Neuronal stem cell (in vitro differentiated cells): ENCODE measurements around the gene ADAM19.

Source experiments
- DNase-seq: peaks from one replicate; pipeline ENCODE4 v3.0.0-alpha.2; 2013; ENCODE audit warnings: low spot score
- H2AFZ ChIP-seq: one replicate; pipeline ENCODE4 v1.6.1; 2013; ENCODE audit warnings: mild to moderate bottlenecking, low read length, inconsistent platforms
- H2AK5ac ChIP-seq: 2 replicates; pipeline ENCODE4 v1.6.1; 2013; ENCODE audit warnings: low read depth, mild to moderate bottlenecking, inconsistent platforms, low read length, moderate library complexity, mixed read lengths
- H2BK120ac ChIP-seq: 2 replicates; pipeline ENCODE4 v1.6.1; 2013; ENCODE audit warnings: low read depth, mild to moderate bottlenecking, inconsistent platforms, low read length, moderate library complexity, mixed read lengths
- H2BK12ac ChIP-seq: one replicate; pipeline ENCODE4 v1.6.1; 2013; ENCODE audit warnings: low read length, inconsistent platforms
- H2BK15ac ChIP-seq: 2 replicates; pipeline ENCODE4 v1.6.1; 2013; ENCODE audit warnings: mild to moderate bottlenecking, low read length, inconsistent platforms, mixed read lengths
- H2BK5ac ChIP-seq: one replicate; pipeline ENCODE4 v1.6.1; 2013; ENCODE audit warnings: inconsistent platforms, mild to moderate bottlenecking, low read length, moderate library complexity
- H3K14ac ChIP-seq: one replicate; pipeline ENCODE4 v1.6.1; 2013; ENCODE audit warnings: low read length, inconsistent platforms
- H3K18ac ChIP-seq: 2 replicates; pipeline ENCODE4 v1.6.1; 2013; ENCODE audit warnings: low read length, inconsistent platforms
- H3K23ac ChIP-seq: 2 replicates; pipeline ENCODE4 v1.6.1; 2013; ENCODE audit warnings: low read depth, mild to moderate bottlenecking, mixed read lengths, low read length, inconsistent platforms; ENCODE audit not compliant: poor library complexity
- H3K27ac ChIP-seq: replicated peaks from 3 replicates; pipeline ENCODE4 v1.5.1; 2013; ENCODE audit warnings: low read length, inconsistent platforms
- H3K27me3 ChIP-seq, 3 experiments: 2 replicates each; pipeline ENCODE4 v1.6.1; 2013; ENCODE audit warnings: low read length in 3 of 3, mild to moderate bottlenecking in 2 of 3, inconsistent platforms in 1 of 3, low read depth in 1 of 3, mixed read lengths in 1 of 3, moderate library complexity in 1 of 3; ENCODE audit not compliant: control insufficient read depth in 3 of 3, insufficient read depth in 3 of 3
- H3K36me3 ChIP-seq, 2 donors: replicated peaks in 1 of 2; 2 replicates each; pipeline ENCODE4 v1.6.1; 2013; ENCODE audit warnings: low read length in 2 of 2; ENCODE audit not compliant: control insufficient read depth in 2 of 2, insufficient read depth in 2 of 2
- H3K4ac ChIP-seq: 2 replicates; pipeline ENCODE4 v1.6.1; 2013; ENCODE audit warnings: inconsistent platforms, mild to moderate bottlenecking, low read length, moderate library complexity
- H3K4me1 ChIP-seq, 2 donors: 1 replicate in 1 of 2; 2 replicates in 1 of 2; pipeline ENCODE4 v1.6.1; 2013; ENCODE audit warnings: low read length in 2 of 2, low read depth in 1 of 2; ENCODE audit not compliant: control insufficient read depth in 2 of 2, insufficient read depth in 1 of 2
- H3K4me2 ChIP-seq: one replicate; pipeline ENCODE4 v1.6.1; 2013; ENCODE audit warnings: mild to moderate bottlenecking, low read length, inconsistent platforms; ENCODE audit not compliant: insufficient read depth, poor library complexity, severe bottlenecking
- H3K4me3 ChIP-seq, 2 donors: 2 replicates each; pipeline ENCODE4 v1.5.1; 2013; ENCODE audit warnings: low read length in 2 of 2, mild to moderate bottlenecking in 2 of 2, inconsistent platforms in 1 of 2, moderate library complexity in 1 of 2
- H3K79me1 ChIP-seq: one replicate; pipeline ENCODE4 v1.6.1; 2013; ENCODE audit warnings: low read depth, mild to moderate bottlenecking, inconsistent platforms, low read length, moderate library complexity
- H3K9ac ChIP-seq: one replicate; pipeline ENCODE4 v1.6.1; 2013; ENCODE audit warnings: mild to moderate bottlenecking, low read depth, low read length, inconsistent platforms; ENCODE audit not compliant: poor library complexity
- H3K9me3 ChIP-seq, 2 donors: replicated peaks in 1 of 2; 2 replicates each; pipeline versions ENCODE3 to v1.6.1; 2013; ENCODE audit warnings: low read length in 2 of 2, mild to moderate bottlenecking in 2 of 2, inconsistent platforms in 1 of 2, low read depth in 1 of 2, mixed read lengths in 1 of 2, moderate library complexity in 1 of 2; ENCODE audit not compliant: control insufficient read depth in 2 of 2, insufficient read depth in 1 of 2
- H4K8ac ChIP-seq: one replicate; pipeline ENCODE4 v1.6.1; 2013; ENCODE audit warnings: low read depth, mild to moderate bottlenecking, inconsistent platforms, low read length, moderate library complexity
- H4K91ac ChIP-seq: one replicate; pipeline ENCODE4 v1.6.1; 2013; ENCODE audit warnings: low read length, low read depth, mild to moderate bottlenecking, inconsistent platforms; ENCODE audit not compliant: poor library complexity
- WGBS, 2 donors: extraction: QIAGEN DNeasy Blood & Tissue Kit; methylation state at CpG; one replicate each; pipeline ENCODE4 v1.1.7; 2013; ENCODE audit warnings: missing lambda C conversion rate in 2 of 2, mixed read lengths in 1 of 2; ENCODE audit not compliant: insufficient read length in 2 of 2, insufficient replicate concordance in 1 of 2; ENCODE audit errors: extremely low coverage in 2 of 2; 5-methylcytosine and 5-hydroxymethylcytosine counted together

ADAM19 gene

GRCh38 chr5:157563373-157563928 lies 12.1 kb downstream of the ADAM19 start:
- Histone ChIP-seq H3K9ac (no peak overlapping the region), H3K4me3 (no peak overlapping the region), H4K91ac (no peak overlapping the region), H2BK5ac (no peak overlapping the region), H2AFZ (no peak overlapping the region), H3K27me3 (no peaks in the 10 kb centered on the region), H3K14ac (no peak overlapping the region), H3K27ac (no peak overlapping the region), H3K79me1 (peaks cover 1% of the 10 kb centered on the region), H3K9me3 (no peaks in the 10 kb centered on the region), H4K8ac (no peak overlapping the region), H2AK5ac (no peak overlapping the region), H3K18ac (no peak overlapping the region), H3K36me3 (peaks cover 0 to 3% of the 10 kb centered on the region in 2 donors), H2BK12ac (no peak overlapping the region), H3K4ac (no peak overlapping the region), H2BK15ac (no peak overlapping the region), H3K23ac (peak overlapping the region; percentile 3), H3K4me2 (no peak overlapping the region), H3K4me1 (peaks cover 10 to 24% of the 10 kb centered on the region in 2 donors), H2BK120ac (no peak overlapping the region)
- DNase-seq: no peak
- no CpG with 5 or more reads among the region's 11 CpGs for WGBS, 2 donors

DNA sequence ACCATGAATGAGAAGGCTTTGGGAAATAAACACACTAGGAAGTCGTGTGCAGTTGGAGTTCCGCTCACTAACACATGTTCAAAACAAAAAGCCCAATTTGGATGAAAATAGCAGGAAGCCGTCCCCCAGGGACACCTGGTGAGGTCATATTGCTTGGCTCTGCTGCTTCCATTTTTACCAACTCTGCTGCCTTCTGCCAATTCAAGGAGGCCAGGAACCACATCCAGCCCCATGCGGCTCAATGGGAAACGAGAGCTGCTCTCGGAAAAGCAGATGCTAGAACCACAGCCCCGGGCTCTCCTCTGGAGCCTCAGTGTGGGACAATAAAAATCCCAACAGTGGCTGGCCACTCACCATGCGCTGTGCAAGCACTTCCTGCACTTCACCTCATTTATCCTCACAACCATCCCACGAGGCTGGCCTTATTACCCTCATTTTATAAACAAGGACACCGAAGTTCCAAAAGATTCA lies 13.4 kb downstream of the ADAM19 start:
- Histone ChIP-seq H3K36me3 (peaks cover 0 to 2% of the 10 kb centered on the region in 2 donors), H4K8ac (no peak overlapping the region), H3K27me3 (no peaks in the 10 kb centered on the region), H2BK120ac (no peak overlapping the region), H2BK12ac (no peak overlapping the region), H3K23ac (peak overlapping the region; percentile 32), H3K4me2 (no peak overlapping the region), H3K4me1 (peaks cover 10 to 24% of the 10 kb centered on the region in 2 donors), H2BK15ac (no peak overlapping the region), H2AK5ac (no peak overlapping the region), H3K4me3 (no peak overlapping the region), H3K14ac (no peak overlapping the region), H4K91ac (no peak overlapping the region), H3K4ac (no peak overlapping the region), H3K18ac (no peak overlapping the region), H3K27ac (no peak overlapping the region), H3K79me1 (peaks cover 1% of the 10 kb centered on the region), H3K9ac (no peak overlapping the region), H2AFZ (no peak overlapping the region), H2BK5ac (no peak overlapping the region), H3K9me3 (no peaks in the 10 kb centered on the region)
- no peak for DNase-seq
- WGBS, 2 donors: no CpG with 5 or more reads among the region's 10 CpGs

DNA sequence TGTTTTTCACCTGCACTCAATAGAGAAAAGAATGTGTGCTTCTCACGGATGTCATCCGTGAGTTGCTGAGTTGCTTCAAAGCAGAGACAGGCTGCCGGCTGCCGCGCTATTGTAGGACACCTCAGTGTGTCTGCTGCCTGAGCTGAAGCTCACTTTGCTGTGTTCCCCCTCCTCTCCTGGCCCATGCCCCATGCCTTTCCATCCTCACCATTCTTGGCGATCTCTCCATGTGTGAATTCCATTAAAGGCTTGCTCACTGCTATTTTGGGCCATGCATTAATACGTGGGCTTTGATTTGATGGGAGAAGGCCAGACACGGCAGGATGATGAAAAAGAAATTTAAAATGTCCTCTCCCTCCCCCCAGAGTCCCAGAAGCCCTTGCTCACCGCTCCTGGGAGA lies 14.5 kb downstream of the ADAM19 start:
- H2AFZ ChIP-seq: no peak overlapping the region
- peaks cover 1% of the 10 kb centered on the region for H3K79me1 ChIP-seq
- H3K9me3 ChIP-seq: no peaks in the 10 kb centered on the region
- H3K14ac ChIP-seq: no peak overlapping the region
- H3K18ac ChIP-seq: peak overlapping the region; percentile 12
- no peaks in the 10 kb centered on the region for H3K36me3 ChIP-seq
- no peak overlapping the region for H3K27ac ChIP-seq
- no peak overlapping the region for H2BK15ac ChIP-seq
- H3K4me3 ChIP-seq: no peak overlapping the region
- no peak overlapping the region for H2BK120ac ChIP-seq
- H2BK12ac ChIP-seq: no peak overlapping the region
- H3K4ac ChIP-seq: no peak overlapping the region
- no peak overlapping the region for H4K91ac ChIP-seq
- H2BK5ac ChIP-seq: no peak overlapping the region
- H2AK5ac ChIP-seq: no peak overlapping the region
- H3K4me1 ChIP-seq: peaks cover 10 to 24% of the 10 kb centered on the region in 2 donors
- H3K27me3 ChIP-seq: no peaks in the 10 kb centered on the region
- H3K9ac ChIP-seq: no peak overlapping the region
- no peak overlapping the region for H3K23ac ChIP-seq
- no peak for DNase-seq
- WGBS, 2 donors: no CpG with 5 or more reads among the region's 9 CpGs
- no peak overlapping the region for H4K8ac ChIP-seq
- no peak overlapping the region for H3K4me2 ChIP-seq

GRCh38 chr5:157559301-157559700 lies 16.3 kb downstream of the ADAM19 start:
- WGBS, 2 donors: no CpG with 5 or more reads among the region's 2 CpGs
- H3K36me3 ChIP-seq: no peaks in the 10 kb centered on the region
- H3K14ac ChIP-seq: no peak overlapping the region
- H3K79me1 ChIP-seq: peaks cover 1% of the 10 kb centered on the region
- no peak overlapping the region for H2BK15ac ChIP-seq
- H3K9me3 ChIP-seq: no peaks in the 10 kb centered on the region
- no peak overlapping the region for H4K91ac ChIP-seq
- peaks cover 6 to 23% of the 10 kb centered on the region in 2 donors for H3K4me1 ChIP-seq
- no peak overlapping the region for H3K23ac ChIP-seq
- no peak overlapping the region for H3K4ac ChIP-seq
- no peak overlapping the region for H2BK120ac ChIP-seq
- no peak overlapping the region for H3K4me2 ChIP-seq
- no peak overlapping the region for H2AFZ ChIP-seq
- H2BK12ac ChIP-seq: no peak overlapping the region
- H3K4me3 ChIP-seq: no peak overlapping the region
- no peak overlapping the region for H4K8ac ChIP-seq
- no peak overlapping the region for H3K9ac ChIP-seq
- no peak for DNase-seq
- no peaks in the 10 kb centered on the region for H3K27me3 ChIP-seq
- no peak overlapping the region for H3K18ac ChIP-seq
- H2AK5ac ChIP-seq: no peak overlapping the region
- no peak overlapping the region for H3K27ac ChIP-seq
- no peak overlapping the region for H2BK5ac ChIP-seq
